GM18870 (cell line): ENCODE data around the gene SZRD1.
A peak's percentile ranks its signal among the peaks of the same experiment; 100 is the strongest.

Source experiments
- ATAC-seq: cut with Tn5 transposase; IDR thresholded peaks from one replicate; pipeline ENCODE4 v1.9.1; 2021; ENCODE audit warnings: moderate library complexity; ENCODE audit not compliant: unreplicated experiment

SZRD1 gene

DNA sequence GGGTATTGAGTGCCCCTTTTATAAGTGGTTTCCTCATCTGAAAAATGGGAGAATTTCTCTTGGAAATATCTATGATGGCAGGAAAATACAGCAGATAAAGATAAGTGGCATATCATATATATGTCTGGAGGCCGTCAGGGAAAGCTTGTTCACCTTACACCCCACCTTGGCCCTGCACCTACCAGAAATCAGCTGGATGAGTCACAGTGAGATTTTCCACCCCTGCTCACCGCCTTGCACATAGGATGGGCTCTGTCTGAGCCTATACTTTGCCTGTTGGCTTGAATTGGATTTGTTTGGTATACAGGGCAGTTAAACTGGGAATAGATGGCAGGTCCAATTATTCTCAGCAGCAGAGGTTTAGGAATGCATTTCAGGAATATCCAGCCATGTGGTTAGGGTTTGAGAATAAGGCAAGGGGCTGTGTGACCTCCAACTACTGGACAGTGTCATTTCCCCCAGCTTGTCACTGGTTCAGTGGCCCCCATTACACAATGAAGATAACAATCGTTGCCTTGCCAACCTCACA, 70.0 kb downstream of the SZRD1 start, which contains the start of gene SPATA21:
Gene SPATA21, minus strand, starts transcription at position 479 of the 529 bp plus-strand sequence. CDS start 6,053 bp downstream, outside the sequence.
- no peak for ATAC-seq

DNA sequence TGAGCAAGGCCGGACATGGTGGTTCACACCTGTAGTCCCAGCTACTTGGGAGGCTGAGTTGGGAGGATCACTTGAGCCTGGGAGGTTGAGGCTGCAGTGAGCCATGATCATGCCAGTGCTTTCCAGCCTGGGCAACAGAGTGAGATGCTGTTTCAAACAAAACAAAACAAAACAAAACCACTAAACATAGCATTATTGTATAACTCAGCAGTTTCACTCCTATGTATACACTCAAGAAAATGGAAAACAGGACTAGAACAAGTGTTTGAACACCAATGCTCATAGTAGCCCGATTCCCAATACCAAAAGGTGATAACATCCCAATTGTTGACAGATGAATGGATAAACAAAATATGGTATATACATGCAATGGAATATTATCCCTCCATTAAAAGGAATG, 71.5 kb downstream of the SZRD1 start:
- ATAC-seq: no peak

DNA sequence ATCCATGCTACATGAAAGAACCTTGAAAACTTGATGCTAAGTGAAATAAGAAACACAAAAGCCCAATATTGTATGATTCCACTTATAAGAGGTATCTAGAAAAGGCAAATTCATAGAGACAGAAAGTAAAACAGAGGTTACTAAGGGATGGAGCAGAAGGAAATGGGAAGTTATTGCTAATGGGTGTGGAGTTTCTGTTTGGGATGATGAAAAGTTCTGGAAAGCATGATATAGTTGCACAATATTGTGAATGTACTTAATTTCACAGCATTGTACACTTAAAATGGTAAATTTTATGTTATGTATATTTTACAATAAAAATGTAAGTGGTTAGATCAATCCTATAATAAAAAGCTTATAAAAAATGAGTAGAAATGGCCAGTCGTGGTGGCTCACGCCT, 71.9 kb downstream of the SZRD1 start:
- no peak for ATAC-seq

DNA sequence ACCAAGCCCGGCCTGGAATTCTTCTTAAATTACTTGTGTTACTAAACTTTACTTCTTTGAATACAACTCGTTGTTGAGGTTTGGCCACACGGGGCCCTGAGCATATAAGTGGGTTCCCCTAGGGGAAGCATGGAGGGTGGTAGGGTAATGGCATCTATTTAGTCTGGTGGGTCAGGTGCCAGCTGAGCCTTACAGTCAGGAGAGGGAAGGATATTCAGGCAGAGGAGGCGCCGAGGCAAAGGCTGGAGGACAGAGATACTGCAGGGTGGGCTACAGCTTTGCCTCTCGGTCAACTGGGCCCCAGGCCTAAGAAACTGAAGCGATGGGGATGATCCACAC, 73.1 kb downstream of the SZRD1 start:
- ATAC-seq: peak; percentile 33

DNA sequence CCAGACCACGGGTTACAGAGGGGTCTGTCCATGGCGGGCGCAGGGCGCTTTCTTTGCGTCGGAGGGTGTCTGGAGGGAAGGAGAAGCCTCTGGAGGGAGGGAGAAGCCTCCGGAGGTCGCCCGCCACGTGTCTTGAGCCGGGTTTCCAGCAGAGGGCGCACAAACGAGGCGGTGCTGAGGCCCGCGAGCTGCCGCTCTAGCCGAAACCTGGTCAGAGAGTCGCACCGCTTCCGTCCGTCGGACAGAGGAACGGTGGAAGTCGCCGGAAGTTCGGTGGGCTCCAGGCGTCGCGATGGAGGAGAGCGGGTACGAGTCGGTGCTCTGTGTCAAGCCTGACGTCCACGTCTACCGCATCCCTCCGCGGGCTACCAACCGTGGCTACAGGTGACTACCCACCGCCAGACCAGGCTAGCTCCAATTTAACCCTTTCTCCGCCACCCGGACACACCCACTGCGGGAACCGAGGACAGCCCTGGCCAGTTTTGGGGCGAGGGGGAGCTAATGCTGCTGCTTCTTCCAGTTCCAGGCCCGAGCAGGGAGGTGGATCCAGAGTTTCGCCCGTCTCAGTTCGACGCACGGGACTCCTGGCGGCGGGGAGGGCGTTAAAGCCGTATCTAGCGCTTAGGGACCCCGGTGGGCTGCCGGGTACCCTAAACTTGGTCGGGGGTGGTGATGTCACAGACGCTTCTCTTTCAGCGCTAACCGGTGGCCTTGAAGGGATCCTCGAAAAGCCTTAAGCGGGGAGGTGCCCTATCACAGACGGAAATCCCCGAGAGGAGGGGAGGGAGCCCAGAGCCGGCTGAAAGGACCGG, 73.6 kb downstream of the SZRD1 start, which contains the start of gene NECAP2:
Gene NECAP2, plus strand, starts transcription at position 255 of the 812 bp plus-strand sequence. Its CDS starts 38 bp downstream, at position 293.
- peak; percentile 74 for ATAC-seq

DNA sequence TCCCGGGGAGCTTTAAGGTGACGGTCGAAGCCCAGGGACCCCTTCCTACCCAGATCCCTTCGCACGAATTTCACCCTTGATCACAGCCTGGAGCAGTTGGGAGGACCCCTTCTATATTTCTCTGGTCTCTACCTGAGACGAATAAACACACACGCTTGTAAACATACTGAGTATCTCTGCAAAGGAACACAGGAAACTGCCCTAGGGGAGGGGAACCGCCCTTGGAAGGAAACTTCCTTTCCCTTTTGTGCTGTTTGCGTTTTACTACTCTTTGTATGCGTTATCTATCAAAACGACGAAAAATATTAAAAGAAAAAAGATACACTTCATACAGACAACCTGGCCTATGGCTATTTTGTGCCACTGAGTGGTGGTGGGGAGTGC, 74.2 kb downstream of the SZRD1 start:
- no peak for ATAC-seq

DNA sequence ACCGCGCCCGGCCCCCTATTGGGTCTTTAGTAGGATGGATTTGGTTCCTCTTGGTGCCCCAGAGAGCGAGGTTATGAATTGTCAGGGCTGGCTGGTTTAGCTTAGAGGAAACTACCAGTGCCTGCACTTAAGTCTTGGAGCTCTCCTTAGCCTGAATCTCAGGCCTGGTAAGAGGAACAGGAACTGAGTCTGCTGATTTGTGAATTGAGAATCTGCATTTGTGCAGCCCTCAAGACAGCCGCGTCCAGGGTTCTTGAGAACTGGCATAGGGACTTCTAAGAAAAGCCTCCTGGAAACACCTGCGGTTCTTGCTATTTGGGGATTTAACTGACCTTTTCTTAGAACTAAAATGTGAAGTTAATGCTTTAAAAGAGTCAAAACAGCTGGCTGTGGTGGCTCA, 75.2 kb downstream of the SZRD1 start:
- no peak for ATAC-seq

DNA sequence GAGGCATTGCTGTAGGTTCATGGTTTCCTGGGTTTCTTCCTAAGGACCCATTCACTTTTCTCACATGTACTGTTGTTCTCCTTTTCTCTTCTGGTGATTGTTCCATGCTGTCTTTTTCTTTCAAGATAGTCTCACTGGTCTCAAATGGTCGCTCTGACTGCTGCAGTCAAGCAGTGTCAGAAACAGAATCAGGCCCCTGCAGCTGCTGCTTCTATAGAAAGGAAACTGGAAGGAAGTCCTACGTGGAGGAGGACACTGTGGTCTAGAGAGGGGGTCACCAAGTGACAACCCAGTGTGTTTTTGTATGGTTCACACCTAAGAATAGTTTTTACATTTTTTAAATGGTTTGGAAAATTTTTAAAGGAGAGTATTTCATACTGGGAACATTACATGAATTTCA, 75.9 kb downstream of the SZRD1 start:
- ATAC-seq: no peak

DNA sequence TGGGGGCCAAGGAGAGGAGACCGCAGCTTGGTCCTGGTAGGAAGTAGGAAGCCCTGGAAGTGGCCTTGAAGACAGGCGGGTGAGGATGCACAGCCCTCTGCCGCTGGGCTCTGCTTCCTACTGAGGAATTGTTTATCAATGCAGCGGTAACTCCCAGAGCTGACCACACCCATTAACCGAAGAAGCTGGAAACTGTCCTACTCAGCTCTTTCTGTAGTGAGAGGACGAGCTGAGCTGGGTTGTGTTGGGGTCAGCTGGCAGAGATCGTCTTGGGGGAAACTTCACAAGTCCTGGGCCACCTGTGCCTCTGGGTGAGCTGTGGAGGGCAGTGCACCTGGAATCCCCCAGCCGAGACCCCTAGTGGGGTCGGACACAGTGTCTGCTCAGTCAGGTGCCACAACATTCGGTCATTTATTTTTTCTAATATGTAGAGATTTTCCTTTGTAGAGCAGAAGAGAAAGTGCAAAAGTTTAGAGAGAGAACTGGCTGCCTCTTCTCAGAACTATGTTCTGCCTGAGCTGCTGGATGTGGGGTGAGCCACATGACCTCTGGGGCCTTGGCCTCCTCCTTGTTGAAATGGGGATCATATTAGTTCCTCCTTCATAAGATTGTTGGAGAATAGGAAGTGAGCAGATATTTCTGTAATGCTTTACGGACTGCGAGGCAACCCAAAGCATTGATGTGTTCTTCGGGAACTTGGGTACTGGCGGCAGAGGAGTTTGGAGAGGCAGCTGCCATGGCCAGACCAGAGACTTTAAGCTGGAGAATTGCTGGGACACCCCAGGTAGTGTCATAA, 77.1 kb downstream of the SZRD1 start:
- no peak for ATAC-seq

DNA sequence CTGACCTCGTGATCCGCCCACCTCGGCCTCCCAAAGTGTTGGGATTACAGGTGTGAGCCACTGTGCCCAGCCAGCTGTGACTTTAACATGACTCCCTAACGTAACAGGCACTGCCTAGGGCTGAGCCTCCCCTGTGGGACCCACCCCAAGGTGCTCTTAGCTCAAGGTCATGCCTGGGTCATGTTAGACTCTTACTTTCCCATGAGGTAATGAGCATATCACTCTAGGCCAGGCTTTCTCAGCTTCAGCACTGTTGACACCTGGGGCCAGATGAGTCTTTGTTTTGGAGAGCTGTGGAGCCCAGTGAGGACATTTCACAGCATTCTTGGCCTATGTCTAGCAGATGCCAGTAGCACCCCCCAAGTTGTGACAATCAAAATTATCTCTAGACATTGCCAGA, 78.0 kb downstream of the SZRD1 start:
- ATAC-seq: no peak

DNA sequence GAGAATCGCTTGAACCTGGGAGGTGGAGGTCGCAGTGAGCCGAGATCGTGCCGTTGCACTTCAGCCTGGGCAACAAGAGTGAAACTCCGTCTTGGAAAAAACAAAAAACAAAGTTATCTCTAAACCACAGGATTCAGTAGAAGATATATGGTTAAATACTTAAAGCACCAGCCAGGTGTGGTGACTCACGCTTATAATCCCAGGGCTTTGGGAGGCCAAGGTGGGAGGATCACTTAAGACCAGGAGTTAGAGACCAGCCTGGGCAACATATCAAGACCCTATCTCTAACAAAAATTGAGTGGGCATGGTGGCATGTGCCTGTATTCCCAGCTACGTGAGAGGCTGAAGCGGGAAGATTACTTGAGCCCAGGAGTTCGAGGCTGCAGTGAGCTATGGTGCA, 79.1 kb downstream of the SZRD1 start:
- ATAC-seq: no peak

DNA sequence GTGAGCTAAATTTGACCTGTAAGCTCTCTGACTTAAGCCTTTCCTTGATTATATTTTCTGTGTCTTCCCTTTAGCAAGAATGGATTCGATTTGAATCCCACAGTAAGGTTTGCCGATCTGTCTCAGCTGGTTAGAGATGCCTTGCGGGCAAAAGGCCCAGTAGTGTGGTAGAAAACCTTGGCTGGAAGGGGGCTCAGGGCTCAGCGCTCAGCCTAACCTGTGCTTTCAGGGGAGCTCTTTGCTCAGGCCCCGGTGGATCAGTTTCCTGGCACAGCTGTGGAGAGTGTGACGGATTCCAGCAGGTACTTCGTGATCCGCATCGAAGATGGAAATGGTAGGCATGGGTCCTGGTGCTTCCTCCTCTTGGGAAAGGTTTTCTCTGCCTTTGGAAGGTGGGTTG, 80.6 kb downstream of the SZRD1 start:
- ATAC-seq: no peak
